ENCODE data around the gene AKAP13.

- no peak for TF ChIP-seq CTCF (IDR thresholded peaks at IDR 0.05)
- TF ChIP-seq EZH2 (IDR thresholded peaks at IDR 0.05), result no peak
- TF ChIP-seq EZH2phosphoT487 (IDR thresholded peaks at IDR 0.05), result no peak
These were observed 48.6 kb upstream of the AKAP13 start for GRCh38 chr15:85331655-85332285.

Data from neural progenitor cell (in vitro differentiated cells).